Body of pancreas (tissue), 4 donors: ENCODE results near the gene PCDHGC4.

Source experiments
- POLR2A ChIP-seq, 3 donors: fragments of 450-650 bp; IDR thresholded peaks; one replicate each; pipeline ENCODE4 v1.6.1; 2016; ENCODE audit warnings: antibody characterized with exemption in 3 of 3, mild to moderate bottlenecking in 2 of 3
- TF ChIP-seq, protein P1 (sequence below), 7 experiments: fragments of 450-650 bp in 4 of 7; fragments of 200-600 bp in 3 of 7; sonication (generic) in 3 of 7; IDR thresholded peaks; one replicate each; pipeline ENCODE4 v1.5.1; 2016 to 2019; ENCODE audit warnings: antibody characterized with exemption in 7 of 7

DNA sequence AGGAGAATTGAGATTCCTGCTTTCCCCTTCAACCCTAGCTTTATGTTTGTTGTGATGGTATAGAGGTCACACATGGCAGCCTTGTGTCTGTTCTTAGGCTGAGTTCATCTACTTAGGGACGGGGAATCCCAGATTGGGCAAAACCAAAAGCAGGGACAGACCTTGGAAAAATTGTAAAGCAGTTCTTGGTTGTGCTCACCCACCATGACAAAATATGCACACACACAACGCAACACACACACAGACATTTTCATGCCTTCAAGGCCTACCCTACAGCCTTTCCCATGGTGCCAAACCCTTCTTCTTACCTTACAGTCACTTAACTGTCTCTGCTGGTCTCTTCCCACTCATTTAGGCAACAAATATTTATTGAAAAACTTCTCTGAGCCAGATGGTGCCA, 18.9 kb downstream of the PCDHGC4 start:
- TF ChIP-seq, protein P1, sequence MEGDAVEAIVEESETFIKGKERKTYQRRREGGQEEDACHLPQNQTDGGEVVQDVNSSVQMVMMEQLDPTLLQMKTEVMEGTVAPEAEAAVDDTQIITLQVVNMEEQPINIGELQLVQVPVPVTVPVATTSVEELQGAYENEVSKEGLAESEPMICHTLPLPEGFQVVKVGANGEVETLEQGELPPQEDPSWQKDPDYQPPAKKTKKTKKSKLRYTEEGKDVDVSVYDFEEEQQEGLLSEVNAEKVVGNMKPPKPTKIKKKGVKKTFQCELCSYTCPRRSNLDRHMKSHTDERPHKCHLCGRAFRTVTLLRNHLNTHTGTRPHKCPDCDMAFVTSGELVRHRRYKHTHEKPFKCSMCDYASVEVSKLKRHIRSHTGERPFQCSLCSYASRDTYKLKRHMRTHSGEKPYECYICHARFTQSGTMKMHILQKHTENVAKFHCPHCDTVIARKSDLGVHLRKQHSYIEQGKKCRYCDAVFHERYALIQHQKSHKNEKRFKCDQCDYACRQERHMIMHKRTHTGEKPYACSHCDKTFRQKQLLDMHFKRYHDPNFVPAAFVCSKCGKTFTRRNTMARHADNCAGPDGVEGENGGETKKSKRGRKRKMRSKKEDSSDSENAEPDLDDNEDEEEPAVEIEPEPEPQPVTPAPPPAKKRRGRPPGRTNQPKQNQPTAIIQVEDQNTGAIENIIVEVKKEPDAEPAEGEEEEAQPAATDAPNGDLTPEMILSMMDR (IDR thresholded peaks at IDR 0.05): no peak
- no peak for TF ChIP-seq POLR2A (IDR thresholded peaks at IDR 0.05)
